GM06990 (cell line): ENCODE data around the gene GLIS2.

ENCODE experiments used
- DNase-seq: peaks from one replicate; pipeline ENCODE4 v3.0.0-alpha.2; 2011; ENCODE audit not compliant: insufficient read length; ENCODE audit errors: extremely low read depth
- H3K27me3 ChIP-seq: replicated peaks from 2 replicates; pipeline ENCODE4 v1.6.0; 2011; ENCODE audit warnings: low read length; ENCODE audit not compliant: control insufficient read depth, insufficient read depth
- H3K36me3 ChIP-seq: 2 replicates; pipeline ENCODE4 v1.5.1; 2011; ENCODE audit warnings: low read length; ENCODE audit not compliant: control insufficient read depth, insufficient read depth
- H3K4me3 ChIP-seq: replicated peaks from 2 replicates; pipeline ENCODE4 v1.5.1; 2011; ENCODE audit warnings: low read depth, mild to moderate bottlenecking, control low read depth, low read length
- CTCF ChIP-seq: IDR thresholded peaks from 2 replicates; pipeline ENCODE4 v1.5.1; 2011; ENCODE audit warnings: low read length, control low read depth, mild to moderate bottlenecking, inconsistent platforms; ENCODE audit not compliant: insufficient read depth, poor library complexity, severe bottlenecking

Gene GLIS2

GRCh38 chr16:4381935-4382794, 66.3 kb downstream of the GLIS2 start:
- Histone ChIP-seq H3K4me3 (no peak overlapping the region), H3K27me3 (no peaks in the 10 kb centered on the region), H3K36me3 (peaks cover 34% of the 10 kb centered on the region)
- no peak for TF ChIP-seq CTCF
- no peak for DNase-seq

GRCh38 chr16:4382795-4383357, 67.0 kb downstream of the GLIS2 start:
- H3K36me3 ChIP-seq: peaks cover 37% of the 10 kb centered on the region
- TF ChIP-seq CTCF: no peak

GRCh38 chr16:4383591-4384444, 68.0 kb downstream of the GLIS2 start:
- no peak for TF ChIP-seq CTCF
- no peak for DNase-seq
- no peak overlapping the region for H3K4me3 ChIP-seq

More at GRCh38 chr16:4382795-4383357, 67.0 kb downstream of the GLIS2 start:
- Histone ChIP-seq H3K27me3 (no peaks in the 10 kb centered on the region), H3K4me3 (no peak overlapping the region)
- no peak for DNase-seq

GRCh38 chr16:4384509-4384942, 68.7 kb downstream of the GLIS2 start:
- peaks cover 40% of the 10 kb centered on the region for H3K36me3 ChIP-seq
- DNase-seq: no peak
- H3K4me3 ChIP-seq: no peak overlapping the region

More at GRCh38 chr16:4383591-4384444, 68.0 kb downstream of the GLIS2 start:
- H3K36me3 ChIP-seq: peaks cover 37% of the 10 kb centered on the region
- H3K27me3 ChIP-seq: no peaks in the 10 kb centered on the region

More at GRCh38 chr16:4384509-4384942, 68.7 kb downstream of the GLIS2 start:
- H3K27me3 ChIP-seq: no peaks in the 10 kb centered on the region
- no peak for TF ChIP-seq CTCF
